Caco-2 (cell line): ENCODE results near the gene ARAP2. TPM values are rescaled to one million over a fixed set of nuclear protein-coding genes. Genes with fewer than 3 reads are reported as not detected.

Source experiments
- BruUV-seq: library from RNA; stranded (reverse); fragments of 400-500 nt; replicated peaks from 2 replicates; lab custom pipeline; 2021; lab: Mats Ljungman, UMichigan
- CTCF ChIA-PET: fragments of 300-600 bp; sonication (Branson Sonifier 250); formaldehyde crosslinking; loops from one replicate; lab custom pipeline; 2022; ENCODE audit warnings: antibody characterized with exemption; lab: Charles Lee
- POLR2A ChIA-PET: fragments of 300-600 bp; sonication (Branson Sonifier 250); formaldehyde crosslinking; loops from one replicate; lab custom pipeline; 2022; ENCODE audit warnings: antibody characterized with exemption; lab: Charles Lee
- DNase-seq, 2 experiments: peaks; one replicate each; pipeline versions ENCODE4 v3.0.0 to v3.0.0-alpha.2; 2020 to 2022
- H3K27me3 ChIP-seq: replicated peaks from 2 replicates; pipeline ENCODE4 v1.6.0; 2011; ENCODE audit warnings: low read length; ENCODE audit not compliant: control insufficient read depth, insufficient read depth
- H3K36me3 ChIP-seq: 2 replicates; pipeline ENCODE4 v1.5.1; 2011; ENCODE audit warnings: low read length; ENCODE audit not compliant: control insufficient read depth, insufficient read depth
- H3K4me1 ChIP-seq: fragments of 250-450 bp; sonication (Bioruptor Pico); 2 replicates; pipeline ENCODE4 v1.5.1; 2020; ENCODE audit warnings: mild to moderate bottlenecking
- H3K4me3 ChIP-seq: 2 replicates; pipeline ENCODE4 v1.5.1; 2011; ENCODE audit warnings: low read depth, mild to moderate bottlenecking, control low read depth, low read length
- H3K9me3 ChIP-seq: fragments of 250-450 bp; sonication (Bioruptor Pico); 2 replicates; pipeline ENCODE4 v1.5.1; 2020; ENCODE audit warnings: mild to moderate bottlenecking, moderate library complexity
- H3K27ac Mint-ChIP-seq: one replicate; pipeline ENCODE4 v1.8.0; 2022; ENCODE audit warnings: mixed read lengths; ENCODE audit not compliant: unreplicated experiment
- H3K27me3 Mint-ChIP-seq: one replicate; pipeline ENCODE4 v1.8.0; 2022; ENCODE audit warnings: mixed read lengths; ENCODE audit not compliant: insufficient read depth, unreplicated experiment
- H3K36me3 Mint-ChIP-seq: one replicate; pipeline ENCODE4 v1.8.0; 2022; ENCODE audit warnings: mild to moderate bottlenecking, mixed read lengths; ENCODE audit not compliant: insufficient read depth, unreplicated experiment
- H3K4me1 Mint-ChIP-seq: one replicate; pipeline ENCODE4 v1.8.0; 2022; ENCODE audit warnings: low read depth, mixed read lengths; ENCODE audit not compliant: unreplicated experiment
- H3K4me3 Mint-ChIP-seq: one replicate; pipeline ENCODE4 v1.8.0; 2022; ENCODE audit warnings: mild to moderate bottlenecking, moderate library complexity, mixed read lengths; ENCODE audit not compliant: unreplicated experiment
- H3K9me3 Mint-ChIP-seq: one replicate; pipeline ENCODE4 v1.8.0; 2022; ENCODE audit warnings: mixed read lengths; ENCODE audit not compliant: unreplicated experiment
- CTCF ChIP-seq, 2 experiments: fragments of 200-600 bp in 1 of 2; IDR thresholded peaks; 1 replicate in 1 of 2; 2 replicates in 1 of 2; pipeline versions ENCODE4 v1.5.1 to v1.8.0; 2011 to 2022; ENCODE audit warnings: antibody characterized with exemption in 1 of 2, control low read depth in 1 of 2, inconsistent platforms in 1 of 2, low read depth in 1 of 2, low read length in 1 of 2, mild to moderate bottlenecking in 1 of 2, moderate library complexity in 1 of 2; ENCODE audit not compliant: insufficient read depth in 1 of 2, severe bottlenecking in 1 of 2, unreplicated experiment in 1 of 2
- intact Hi-C: fragments of 100-400 bp; cut with micrococcal nuclease; formaldehyde crosslinking; loops from one replicate; pipeline ENCODE4 v1.10.0; 2022; ENCODE audit not compliant: unreplicated experiment
- total RNA-seq: library from RNA; stranded (reverse); gene quantifications from 2 replicates; pipeline ENCODE4 v1.2.3, GENCODE V29; 2022

The ARAP2 gene
- total RNA-seq, 1 experiment from 2014 or later = 3.9 TPM

DNA sequence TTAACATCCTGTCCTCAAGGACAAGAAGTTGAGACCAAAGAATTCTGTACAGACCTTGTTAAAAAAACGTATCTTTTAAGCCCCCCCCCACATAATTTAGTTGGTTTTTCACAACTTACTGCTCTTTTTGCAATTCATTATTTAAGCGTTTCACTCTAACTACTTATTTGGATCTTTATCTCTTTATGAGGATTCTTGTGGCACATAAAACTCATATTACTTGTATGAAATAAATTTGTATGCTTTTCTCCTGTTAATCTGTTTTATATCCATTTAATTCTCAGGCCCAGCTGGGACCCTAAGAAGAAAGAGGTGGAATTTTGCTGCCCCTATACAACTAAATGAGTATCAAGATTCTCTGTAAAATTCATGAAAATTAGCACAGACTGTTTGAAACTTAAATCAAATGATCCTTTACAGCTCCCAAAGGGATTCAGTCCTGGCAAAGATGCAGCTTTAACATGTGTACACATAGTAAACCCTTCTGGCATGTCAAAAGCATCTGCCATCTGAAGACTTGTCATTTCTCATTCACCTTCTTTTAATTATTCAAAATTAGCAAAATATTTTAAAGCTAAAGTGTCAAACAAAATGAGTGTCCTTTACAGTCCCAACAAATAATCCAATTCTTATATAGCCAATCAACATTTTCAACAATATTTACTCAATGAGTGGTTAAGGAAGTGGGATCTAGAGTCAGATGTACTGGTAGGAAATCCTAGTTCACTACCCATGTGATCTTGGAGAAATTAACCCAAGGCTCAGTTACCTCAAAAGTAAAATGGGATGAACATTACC lies 17.7 kb downstream of the ARAP2 start:
- CTCF ChIA-PET = no interaction called here
- intact Hi-C loops = no loop called here
- Mint-ChIP-seq H3K4me3 (no peak overlapping the region), H3K9me3 (no peaks in the 10 kb centered on the region), H3K27me3 (no peaks in the 10 kb centered on the region), H3K4me1 (peaks cover 7% of the 10 kb centered on the region), H3K36me3 (no peaks in the 10 kb centered on the region), H3K27ac (no peak overlapping the region)
- Histone ChIP-seq H3K4me3 (no peak overlapping the region), H3K9me3 (no peaks in the 10 kb centered on the region), H3K27me3 (no peaks in the 10 kb centered on the region), H3K4me1 (no peaks in the 10 kb centered on the region), H3K36me3 (no peaks in the 10 kb centered on the region)
- POLR2A ChIA-PET = no interaction called here
- no peak for DNase-seq
- no peak for TF ChIP-seq CTCF (IDR thresholded peaks at IDR 0.05; ENCODE audit: insufficient read depth in 1 of 2, low read depth in 1 of 2, low read length in 1 of 2, severe bottlenecking in 1 of 2, unreplicated experiment in 1 of 2)
- BruUV-seq = no TSS peak

DNA sequence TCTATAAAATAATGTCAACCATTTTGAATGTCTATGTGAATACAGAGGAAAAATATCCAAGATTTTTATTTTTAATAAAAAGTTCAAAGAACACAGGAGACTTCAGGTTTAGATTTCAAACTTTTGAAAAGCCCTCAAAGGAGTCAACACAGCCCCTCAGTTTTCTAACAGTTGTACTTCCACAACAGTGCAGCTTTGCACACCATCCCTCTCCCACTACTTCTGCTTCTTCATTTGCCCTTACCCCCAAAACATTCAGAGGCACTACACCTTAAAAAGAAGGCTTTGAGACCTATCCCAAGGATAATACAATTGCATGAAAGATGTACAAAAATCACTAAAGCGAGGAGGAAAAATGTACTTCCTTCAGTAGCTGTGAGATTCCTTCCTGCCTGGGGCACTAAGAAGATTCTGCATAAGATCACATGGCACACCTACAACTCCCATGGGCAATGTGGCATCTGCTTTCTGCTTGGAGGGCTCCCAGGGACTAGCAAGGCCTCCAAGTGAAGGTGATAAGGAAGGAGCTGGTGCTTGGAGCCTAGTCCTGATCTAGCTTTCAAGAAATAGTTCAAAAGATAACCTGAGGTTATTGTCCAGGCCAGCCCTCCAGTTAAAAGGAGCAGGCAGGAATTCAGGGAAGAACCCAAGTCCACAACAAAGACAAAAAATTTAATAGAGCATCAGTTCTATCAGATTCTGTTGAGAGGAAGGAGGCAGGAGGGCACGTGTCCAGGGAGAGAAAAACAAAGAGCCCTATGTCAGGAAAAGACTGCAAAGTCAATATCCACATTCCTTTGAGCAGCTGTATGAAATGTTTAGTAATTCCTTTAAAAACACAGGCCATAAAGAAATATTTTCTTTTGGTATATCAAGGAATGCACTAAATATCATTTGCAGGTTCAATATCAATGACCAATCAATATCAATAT lies 19.1 kb downstream of the ARAP2 start:
- H3K4me1 ChIP-seq = no peaks in the 10 kb centered on the region
- intact Hi-C loops = no loop called here
- Mint-ChIP-seq H3K27ac (no peak overlapping the region), H3K4me3 (no peak overlapping the region), H3K9me3 (no peaks in the 10 kb centered on the region), H3K27me3 (no peaks in the 10 kb centered on the region), H3K4me1 (peaks cover 7% of the 10 kb centered on the region), H3K36me3 (no peaks in the 10 kb centered on the region)
- BruUV-seq = no TSS peak
- no peak for DNase-seq
- no peak overlapping the region for H3K4me3 ChIP-seq
- no peak for TF ChIP-seq CTCF (IDR thresholded peaks at IDR 0.05; ENCODE audit: insufficient read depth in 1 of 2, low read depth in 1 of 2, low read length in 1 of 2, severe bottlenecking in 1 of 2, unreplicated experiment in 1 of 2)
- H3K27me3 ChIP-seq = no peaks in the 10 kb centered on the region
- no peaks in the 10 kb centered on the region for H3K9me3 ChIP-seq
- H3K36me3 ChIP-seq = no peaks in the 10 kb centered on the region
- ChIA-PET CTCF (interaction anchor here (0.6 kb wide), 1 partner anchor 44 kb away, joined by 4 read pairs; no protein-coding TSS in a partner anchor), POLR2A (no interaction called here)

DNA sequence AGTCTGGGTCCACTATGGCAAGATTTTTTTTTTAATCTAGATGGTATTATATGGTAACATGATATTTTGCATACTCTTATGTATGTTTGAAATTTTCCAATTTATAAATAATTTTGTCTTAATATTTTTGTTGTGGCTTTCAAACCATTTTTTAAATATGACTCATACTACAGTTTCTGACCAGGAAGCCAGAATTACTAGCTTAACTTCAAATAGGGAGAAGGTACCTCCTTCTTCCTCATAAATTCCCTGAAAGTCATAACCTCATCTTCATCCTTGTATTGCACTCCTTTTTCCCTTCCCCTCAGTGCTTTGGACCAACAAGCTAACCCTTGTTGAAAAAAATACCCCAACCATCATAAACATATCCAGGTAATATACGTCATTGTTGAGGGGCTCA lies 21.6 kb downstream of the ARAP2 start:
- Mint-ChIP-seq H3K27ac (no peak overlapping the region), H3K27me3 (no peaks in the 10 kb centered on the region), H3K36me3 (no peaks in the 10 kb centered on the region), H3K4me3 (no peak overlapping the region), H3K4me1 (peaks cover 7% of the 10 kb centered on the region), H3K9me3 (no peaks in the 10 kb centered on the region)
- no peak for TF ChIP-seq CTCF (IDR thresholded peaks at IDR 0.05; ENCODE audit: insufficient read depth in 1 of 2, low read depth in 1 of 2, low read length in 1 of 2, severe bottlenecking in 1 of 2, unreplicated experiment in 1 of 2)
- ChIA-PET POLR2A (no interaction called here), CTCF (no interaction called here)
- no TSS peak for BruUV-seq
- no peaks in the 10 kb centered on the region for H3K36me3 ChIP-seq
- DNase-seq = no peak
- H3K9me3 ChIP-seq = no peaks in the 10 kb centered on the region
- intact Hi-C loops = no loop called here
- no peaks in the 10 kb centered on the region for H3K4me1 ChIP-seq
- no peaks in the 10 kb centered on the region for H3K27me3 ChIP-seq
- H3K4me3 ChIP-seq = no peak overlapping the region
